ENCODE measurements around the gene ARMC7.

GRCh38 chr17:75064040-75064439 is 45.7 kb upstream of the ARMC7 start:
- TF ChIP-seq CTCF (IDR thresholded peaks at IDR 0.05) (no peak), POLR2A (IDR thresholded peaks at IDR 0.05) (no peak)
